Stimulated activated naive B cell treated with anti-CD40 and anti-IgM and Interleukin-4, amounts not matched to agents 10 μg/mL and 1 μg/mL and 100 μg/mL, for 72 hours (primary cell): Measurements from ENCODE around the gene KIRREL3.

Experiments
- ATAC-seq, 2 donors: fragments of 150-1000 bp; cut with Tn5 transposase; replicated peaks; 2 replicates each; pipeline ENCODE4 v1.10.0; 2021; ENCODE audit warnings: moderate library complexity in 1 of 2
- DNase-seq: peaks from one replicate; pipeline ENCODE4 v3.0.0; 2021
- H3K27ac Mint-ChIP-seq: one replicate; pipeline ENCODE4 v1.8.0; 2022; ENCODE audit warnings: mild to moderate bottlenecking, mixed read lengths
- H3K27me3 Mint-ChIP-seq, 2 donors: one replicate each; pipeline ENCODE4 v1.8.0; 2022; ENCODE audit warnings: mixed read lengths in 2 of 2
- H3K36me3 Mint-ChIP-seq, 2 donors: one replicate each; pipeline ENCODE4 v1.8.0; 2022; ENCODE audit warnings: mixed read lengths in 2 of 2, mild to moderate bottlenecking in 1 of 2
- H3K4me1 Mint-ChIP-seq, 2 donors: one replicate each; pipeline ENCODE4 v1.8.0; 2022; ENCODE audit warnings: mixed read lengths in 2 of 2, mild to moderate bottlenecking in 1 of 2
- H3K4me3 Mint-ChIP-seq, 2 donors: one replicate each; pipeline ENCODE4 v1.8.0; 2022; ENCODE audit warnings: mild to moderate bottlenecking in 2 of 2, mixed read lengths in 2 of 2, moderate library complexity in 1 of 2
- H3K9me3 Mint-ChIP-seq, 2 donors: one replicate each; pipeline ENCODE4 v1.8.0; 2022; ENCODE audit warnings: mixed read lengths in 2 of 2, mild to moderate bottlenecking in 1 of 2

The KIRREL3 gene

DNA sequence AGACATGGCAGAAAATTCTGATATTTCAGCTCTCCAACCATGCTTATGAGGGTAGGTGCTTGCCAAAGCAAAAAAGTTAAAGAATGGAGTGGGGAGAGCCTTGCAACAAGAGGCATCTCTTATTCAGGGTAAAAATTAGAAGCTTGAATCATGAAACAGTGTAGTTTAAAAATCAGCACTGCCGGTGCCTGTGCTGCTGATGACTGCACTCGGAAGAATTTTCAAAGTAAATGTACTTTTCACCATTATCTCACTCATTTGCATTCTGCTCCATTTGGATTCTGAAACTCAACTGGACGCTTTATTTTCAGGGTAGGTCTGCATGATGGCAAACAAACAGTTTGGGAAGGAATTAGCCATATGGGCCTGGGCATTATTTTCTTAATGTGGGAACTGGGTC lies 126.3 kb downstream of the KIRREL3 start:
- DNase-seq (no peak), ATAC-seq (no peak)
- peaks cover 0 to 4% of the 10 kb centered on the region in 2 donors for H3K9me3 Mint-ChIP-seq
- no peak overlapping the region for H3K27ac Mint-ChIP-seq
- H3K4me1 Mint-ChIP-seq: no peaks in the 10 kb centered on the region
- no peak overlapping the region for H3K4me3 Mint-ChIP-seq
- H3K27me3 Mint-ChIP-seq: peaks cover 0 to 4% of the 10 kb centered on the region in 2 donors
- H3K36me3 Mint-ChIP-seq: no peaks in the 10 kb centered on the region

DNA sequence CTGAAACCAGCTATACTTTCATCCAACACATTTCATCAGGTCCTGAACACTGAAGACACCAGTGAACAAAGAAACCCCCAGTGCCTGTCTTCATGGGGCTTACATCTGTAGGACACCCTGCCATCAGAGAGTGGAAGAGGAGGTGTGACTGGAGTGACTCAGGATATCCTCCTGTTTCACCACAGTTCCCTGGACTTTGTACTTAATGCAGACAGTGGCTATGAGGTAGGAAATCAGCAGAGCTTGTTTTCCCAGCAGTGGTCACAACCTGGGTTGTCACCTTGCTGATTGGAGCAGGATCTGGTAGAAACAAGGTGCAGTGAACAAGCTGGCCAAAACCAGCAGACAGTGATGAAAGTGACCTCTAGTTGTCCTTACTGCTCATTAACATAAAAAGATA lies 128.8 kb downstream of the KIRREL3 start:
- H3K9me3 Mint-ChIP-seq: peaks cover 0 to 5% of the 10 kb centered on the region in 2 donors
- no peaks in the 10 kb centered on the region for H3K36me3 Mint-ChIP-seq
- DNase-seq (no peak), ATAC-seq (no peak)
- H3K27ac Mint-ChIP-seq: no peak overlapping the region
- peaks cover 0 to 4% of the 10 kb centered on the region in 2 donors for H3K27me3 Mint-ChIP-seq
- H3K4me1 Mint-ChIP-seq: no peaks in the 10 kb centered on the region
- no peak overlapping the region for H3K4me3 Mint-ChIP-seq

DNA sequence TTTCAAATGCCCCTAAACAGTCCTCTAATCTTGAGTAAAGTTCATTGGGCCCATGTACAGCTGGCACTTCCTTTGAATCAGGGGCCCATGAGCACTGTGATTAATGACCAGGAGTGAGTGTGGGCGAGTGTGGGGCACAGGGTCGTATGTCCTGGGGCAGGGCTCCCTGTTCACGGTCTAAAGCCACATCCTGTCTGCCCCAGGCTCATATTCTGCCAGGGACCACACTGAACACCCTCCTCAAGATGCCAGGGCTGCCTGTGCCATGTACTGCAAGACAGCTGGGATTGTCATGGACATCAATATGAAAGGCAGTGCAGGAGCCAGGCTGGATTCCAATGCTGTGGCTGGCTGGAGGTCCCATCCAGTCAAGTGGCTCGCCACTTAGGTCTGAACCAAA lies 130.5 kb downstream of the KIRREL3 start:
- ATAC-seq (no peak), DNase-seq (no peak)
- Mint-ChIP-seq H3K27ac (no peak overlapping the region), H3K27me3 (peaks cover 0 to 4% of the 10 kb centered on the region in 2 donors), H3K36me3 (no peaks in the 10 kb centered on the region), H3K9me3 (peaks cover 0 to 5% of the 10 kb centered on the region in 2 donors), H3K4me1 (no peaks in the 10 kb centered on the region), H3K4me3 (no peak overlapping the region)

DNA sequence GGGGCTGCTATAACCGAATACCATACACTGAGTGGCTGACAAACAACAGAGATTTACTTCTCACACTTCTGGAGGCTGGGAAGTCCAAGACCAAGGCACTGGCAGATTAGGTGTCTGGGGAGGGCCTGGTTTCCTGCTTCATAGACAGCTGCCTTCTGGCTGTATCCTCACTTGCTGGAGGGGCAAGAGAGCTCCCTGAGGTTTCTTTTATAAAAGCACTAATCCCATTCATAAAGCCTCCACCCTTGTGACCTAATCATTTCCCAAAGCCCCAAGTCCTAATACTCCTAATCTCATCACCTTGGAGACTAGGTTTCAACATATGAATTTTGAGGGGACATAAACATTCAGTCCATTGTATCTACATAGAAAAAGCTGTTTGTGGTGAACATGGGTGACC lies 131.8 kb downstream of the KIRREL3 start:
- no peaks in the 10 kb centered on the region for H3K4me1 Mint-ChIP-seq
- peaks cover 0 to 3% of the 10 kb centered on the region in 2 donors for H3K27me3 Mint-ChIP-seq
- no peak for DNase-seq
- no peaks in the 10 kb centered on the region for H3K36me3 Mint-ChIP-seq
- no peak overlapping the region for H3K27ac Mint-ChIP-seq
- no peak overlapping the region for H3K4me3 Mint-ChIP-seq
- ATAC-seq: no peak
- H3K9me3 Mint-ChIP-seq: peaks cover 0 to 5% of the 10 kb centered on the region in 2 donors

DNA sequence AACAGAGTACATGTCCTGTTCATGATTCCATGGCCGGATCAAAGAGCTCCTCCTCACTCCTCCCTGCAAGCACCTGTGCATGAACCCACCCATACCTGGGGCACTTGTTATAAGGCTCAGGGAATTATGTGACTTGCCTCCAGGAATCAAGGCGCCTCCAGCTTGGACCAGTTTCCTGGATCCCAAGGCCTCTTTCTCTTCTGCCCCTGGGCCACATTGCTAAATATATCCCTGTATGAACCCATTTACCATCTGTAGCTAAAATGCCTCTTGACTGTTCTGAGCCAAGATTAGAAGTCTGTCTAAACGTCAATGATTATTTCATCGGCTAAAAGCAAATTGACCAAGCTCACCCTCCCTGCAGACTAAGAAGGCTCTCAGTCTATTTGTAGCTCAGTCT lies 135.6 kb downstream of the KIRREL3 start:
- no peak overlapping the region for H3K4me3 Mint-ChIP-seq
- H3K9me3 Mint-ChIP-seq: peaks cover 4 to 5% of the 10 kb centered on the region in 2 donors
- peaks cover 3 to 5% of the 10 kb centered on the region in 2 donors for H3K27me3 Mint-ChIP-seq
- peaks cover 0 to 5% of the 10 kb centered on the region in 2 donors for H3K4me1 Mint-ChIP-seq
- H3K27ac Mint-ChIP-seq: no peak overlapping the region
- DNase-seq: no peak
- H3K36me3 Mint-ChIP-seq: no peaks in the 10 kb centered on the region
- ATAC-seq: no peak

DNA sequence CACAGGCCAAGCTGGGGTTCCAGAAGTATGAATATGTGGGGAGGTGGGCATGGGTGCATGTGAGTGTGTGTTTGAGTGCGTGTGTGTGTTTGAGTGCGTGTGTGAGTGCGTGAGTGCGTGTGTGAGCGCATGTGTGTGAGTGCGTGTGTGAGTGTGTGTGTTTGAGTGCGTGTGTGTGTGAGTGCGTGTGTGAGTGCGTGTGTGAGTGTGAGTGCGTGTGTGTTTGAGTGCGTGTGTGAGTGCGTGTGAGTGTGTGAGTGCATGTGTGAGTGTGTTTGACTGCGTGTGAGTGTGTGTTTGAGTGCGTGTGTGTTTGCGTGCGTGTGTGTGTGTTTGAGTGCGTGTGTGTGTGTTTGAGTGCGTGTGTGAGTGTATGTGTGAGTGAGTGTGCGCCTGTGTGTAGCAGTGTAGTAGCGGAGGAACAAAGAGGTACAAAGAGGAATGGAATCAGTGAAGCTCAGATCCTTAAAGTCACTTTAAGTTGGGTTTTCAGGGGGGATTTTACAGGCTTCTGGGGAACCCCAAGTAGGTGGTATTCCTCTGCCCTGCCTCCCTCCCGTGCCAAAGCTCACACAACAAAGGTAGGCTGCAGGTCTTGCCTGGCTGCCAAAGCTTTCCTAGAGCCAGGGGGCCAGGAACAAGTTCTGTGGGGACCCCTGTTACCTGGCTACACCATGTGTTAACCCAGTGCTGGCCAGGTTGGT lies 137.1 kb downstream of the KIRREL3 start:
- H3K36me3 Mint-ChIP-seq: no peaks in the 10 kb centered on the region
- peaks cover 0 to 5% of the 10 kb centered on the region in 2 donors for H3K4me1 Mint-ChIP-seq
- ATAC-seq: peak; percentile 37 to 69
- H3K9me3 Mint-ChIP-seq: peaks cover 5% of the 10 kb centered on the region in 2 donors
- no peak overlapping the region for H3K4me3 Mint-ChIP-seq
- no peak for DNase-seq
- peaks cover 3 to 6% of the 10 kb centered on the region in 2 donors for H3K27me3 Mint-ChIP-seq
- no peak overlapping the region for H3K27ac Mint-ChIP-seq

DNA sequence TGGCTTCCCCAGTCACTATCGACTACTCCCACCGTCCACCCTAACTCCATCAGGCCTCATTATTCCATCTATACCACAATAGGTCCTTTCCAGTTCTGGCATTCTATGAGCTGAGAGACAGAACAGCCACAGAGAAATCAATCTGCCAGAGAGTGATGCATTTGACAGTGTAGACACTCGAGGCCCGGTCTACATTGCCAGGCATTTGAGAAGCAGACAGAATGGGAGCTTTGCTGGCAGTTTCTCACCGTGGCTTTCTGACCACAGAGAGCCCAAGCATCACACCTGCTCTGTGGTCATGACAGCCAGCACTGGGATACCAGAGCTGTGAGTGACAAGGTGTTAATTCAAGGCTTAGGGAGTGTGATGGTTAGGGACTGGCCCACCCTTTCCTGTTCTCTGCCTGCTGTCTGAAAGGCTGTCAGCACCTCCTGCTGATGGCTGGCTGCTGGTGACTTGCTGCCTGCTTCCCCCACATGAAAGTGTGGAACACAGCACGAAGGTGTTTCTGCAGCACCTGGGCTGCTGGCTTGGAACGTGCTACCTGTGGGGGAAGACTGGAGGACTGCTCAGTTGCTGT lies 137.8 kb downstream of the KIRREL3 start:
- Mint-ChIP-seq H3K4me1 (peaks cover 0 to 5% of the 10 kb centered on the region in 2 donors), H3K27ac (no peak overlapping the region)

DNA sequence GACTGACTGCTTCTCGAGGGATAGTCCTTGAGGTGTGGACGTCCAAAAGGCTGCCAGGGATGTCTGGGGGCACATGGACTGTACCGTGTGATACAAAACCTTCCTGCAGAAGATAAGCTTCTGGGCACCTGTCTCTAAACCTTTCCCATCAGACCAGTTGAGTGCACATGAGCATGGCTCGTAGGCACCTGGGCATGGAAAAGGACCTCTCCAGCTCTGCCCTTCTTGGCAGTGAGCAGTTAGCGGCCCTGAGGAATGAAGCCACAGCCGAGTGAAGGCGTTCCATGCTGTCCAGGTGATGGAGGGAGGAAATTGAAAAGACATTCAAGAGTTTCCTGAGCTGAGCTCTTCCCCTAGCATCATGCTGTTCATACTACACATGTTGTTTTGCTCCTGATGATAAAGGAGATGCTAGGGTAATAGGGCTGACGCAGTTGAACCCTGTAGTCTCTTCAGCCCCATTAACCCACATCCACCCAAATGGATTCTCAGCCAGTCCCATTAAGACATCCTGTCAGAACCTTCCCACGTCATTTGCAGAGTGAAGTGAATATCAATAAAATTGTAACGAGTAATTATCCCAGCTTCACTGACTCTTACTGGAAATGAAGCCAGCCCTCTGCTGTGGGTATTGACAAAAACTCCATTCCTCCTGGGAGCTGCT lies 138.6 kb downstream of the KIRREL3 start:
- peaks cover 4 to 5% of the 10 kb centered on the region in 2 donors for H3K9me3 Mint-ChIP-seq
- no peaks in the 10 kb centered on the region for H3K36me3 Mint-ChIP-seq
- H3K27me3 Mint-ChIP-seq: peaks cover 3 to 6% of the 10 kb centered on the region in 2 donors
- no peak overlapping the region for H3K4me3 Mint-ChIP-seq
- no peak overlapping the region for H3K27ac Mint-ChIP-seq
- no peak for ATAC-seq
- H3K4me1 Mint-ChIP-seq: peaks cover 0 to 5% of the 10 kb centered on the region in 2 donors
- no peak for DNase-seq

More for the DNA sequence above, 137.8 kb downstream of the KIRREL3 start:
- Mint-ChIP-seq H3K4me3 (no peak overlapping the region), H3K27me3 (peaks cover 3 to 6% of the 10 kb centered on the region in 2 donors), H3K36me3 (no peaks in the 10 kb centered on the region), H3K9me3 (peaks cover 4 to 5% of the 10 kb centered on the region in 2 donors)
- DNase-seq: no peak
- peak in 1 of 2 donors; percentile 39 for ATAC-seq

DNA sequence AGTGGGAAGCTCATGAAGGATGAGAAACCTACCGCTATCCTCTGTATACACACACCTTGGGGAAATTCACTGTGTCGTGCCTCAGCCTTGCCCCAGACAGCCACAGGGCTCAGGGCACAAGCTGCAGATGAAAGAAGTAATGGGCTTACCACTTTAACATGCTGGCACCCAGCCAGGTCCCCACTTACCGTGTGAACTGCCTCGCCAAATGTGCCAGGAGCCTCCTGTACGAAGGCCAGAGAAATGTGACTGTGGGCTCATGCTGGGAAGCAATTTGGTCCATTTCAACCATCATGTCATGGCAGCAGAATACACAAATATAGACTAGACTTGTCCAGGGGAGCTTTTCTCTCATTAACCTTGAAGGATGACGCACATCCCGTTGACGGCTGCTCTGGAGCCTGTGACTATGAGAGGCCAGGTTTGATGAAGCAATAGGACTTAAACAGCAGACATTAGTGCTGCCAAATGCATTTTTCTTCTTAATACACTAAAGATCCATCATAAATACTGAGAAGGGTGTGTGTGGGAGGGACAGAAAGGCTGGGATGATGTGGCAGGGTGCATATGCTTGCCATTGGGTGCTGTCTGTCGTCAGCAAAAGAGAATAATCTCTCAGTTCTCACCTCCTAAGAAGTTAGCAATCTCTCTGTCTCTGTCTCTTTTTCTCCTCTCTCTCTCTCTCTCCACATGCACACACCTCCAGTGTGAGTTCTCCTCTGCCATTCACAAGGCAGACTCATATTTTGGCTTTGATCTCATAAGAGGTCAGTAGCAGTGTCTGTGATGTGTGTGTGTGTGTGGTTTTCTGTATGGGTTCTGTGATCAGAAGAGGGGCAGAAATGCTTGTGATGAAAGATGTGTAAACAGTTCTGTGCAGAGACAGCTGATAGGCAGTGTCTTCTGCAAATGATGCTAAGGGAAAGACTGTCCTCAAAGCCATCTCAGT lies 142.4 kb downstream of the KIRREL3 start:
- ATAC-seq (no peak), DNase-seq (no peak)
- Mint-ChIP-seq H3K4me3 (no peak overlapping the region), H3K36me3 (no peaks in the 10 kb centered on the region), H3K27ac (no peak overlapping the region), H3K27me3 (peaks cover 0 to 6% of the 10 kb centered on the region in 2 donors), H3K9me3 (peaks cover under 1 to 1% of the 10 kb centered on the region in 2 donors), H3K4me1 (peaks cover 0 to under 1% of the 10 kb centered on the region in 2 donors)

DNA sequence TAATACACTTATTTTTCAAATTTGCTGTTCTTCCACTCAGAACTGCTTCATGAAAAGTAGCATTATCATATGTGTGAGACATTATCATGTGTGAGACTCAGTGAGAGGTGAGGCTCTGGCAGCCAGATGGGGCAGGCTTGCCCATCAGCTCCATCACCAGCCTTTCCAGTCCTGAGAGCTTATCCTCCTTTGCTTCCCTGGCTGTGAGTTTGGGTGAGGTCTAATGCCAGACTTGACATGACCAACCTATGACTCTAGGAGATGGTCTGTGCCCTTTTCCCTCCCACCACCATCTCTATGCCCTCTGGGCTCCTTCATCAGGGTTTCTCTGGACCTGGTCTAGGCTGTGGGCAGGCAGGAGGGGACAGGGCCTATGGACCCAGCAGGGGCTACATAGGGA lies 145.0 kb downstream of the KIRREL3 start:
- H3K4me1 Mint-ChIP-seq: no peaks in the 10 kb centered on the region
- peaks cover 0 to 6% of the 10 kb centered on the region in 2 donors for H3K27me3 Mint-ChIP-seq
- H3K27ac Mint-ChIP-seq: no peak overlapping the region
- DNase-seq (no peak), ATAC-seq (no peak)
- H3K4me3 Mint-ChIP-seq: no peak overlapping the region
- no peaks in the 10 kb centered on the region for H3K36me3 Mint-ChIP-seq
- peaks cover 0 to 1% of the 10 kb centered on the region in 2 donors for H3K9me3 Mint-ChIP-seq

DNA sequence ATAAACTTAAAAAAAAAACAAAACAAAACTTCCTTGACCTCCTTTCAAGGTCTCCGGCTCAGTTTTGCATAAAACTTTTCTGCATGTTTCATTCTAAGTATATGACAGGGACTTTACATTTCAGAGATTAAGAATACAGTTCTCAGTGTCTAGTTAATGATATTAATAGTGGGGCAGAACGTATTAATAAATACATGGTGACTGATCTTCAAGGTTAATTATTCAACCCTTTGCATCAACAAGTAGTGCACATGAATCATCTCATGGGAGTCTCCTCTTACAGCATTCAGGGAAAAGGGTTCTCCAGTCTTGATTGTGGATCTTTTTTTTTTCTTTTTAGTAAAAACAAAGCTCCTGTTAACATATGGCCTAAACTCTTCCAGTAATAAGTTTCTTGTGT lies 146.8 kb downstream of the KIRREL3 start:
- H3K27me3 Mint-ChIP-seq: no peaks in the 10 kb centered on the region
- ATAC-seq: no peak
- no peaks in the 10 kb centered on the region for H3K36me3 Mint-ChIP-seq
- no peaks in the 10 kb centered on the region for H3K4me1 Mint-ChIP-seq
- H3K9me3 Mint-ChIP-seq: peaks cover 2 to 3% of the 10 kb centered on the region in 2 donors
- H3K4me3 Mint-ChIP-seq: no peak overlapping the region
- DNase-seq: no peak
- no peak overlapping the region for H3K27ac Mint-ChIP-seq

DNA sequence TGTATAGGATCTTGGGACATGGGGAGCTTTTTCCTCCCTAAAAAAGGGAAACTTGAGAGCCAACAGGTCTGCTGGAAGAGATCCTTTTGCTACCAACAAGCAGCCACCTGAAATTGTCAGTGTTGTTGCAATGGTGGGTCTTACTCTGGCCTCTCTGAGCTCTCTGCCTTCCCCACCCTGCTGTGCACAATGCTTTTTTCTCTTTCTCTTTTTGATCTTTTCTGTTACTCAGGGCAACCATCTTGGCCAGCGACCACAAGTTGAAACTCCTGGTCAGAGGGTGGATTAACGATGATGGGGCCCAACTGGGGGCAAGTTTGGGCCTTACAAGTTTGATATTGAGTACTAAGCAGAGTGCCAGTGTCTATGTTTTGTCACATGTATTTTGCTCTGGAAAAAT lies 155.8 kb downstream of the KIRREL3 start:
- Mint-ChIP-seq H3K4me1 (no peaks in the 10 kb centered on the region), H3K27ac (no peak overlapping the region), H3K27me3 (peaks cover 7% of the 10 kb centered on the region in 2 donors)

DNA sequence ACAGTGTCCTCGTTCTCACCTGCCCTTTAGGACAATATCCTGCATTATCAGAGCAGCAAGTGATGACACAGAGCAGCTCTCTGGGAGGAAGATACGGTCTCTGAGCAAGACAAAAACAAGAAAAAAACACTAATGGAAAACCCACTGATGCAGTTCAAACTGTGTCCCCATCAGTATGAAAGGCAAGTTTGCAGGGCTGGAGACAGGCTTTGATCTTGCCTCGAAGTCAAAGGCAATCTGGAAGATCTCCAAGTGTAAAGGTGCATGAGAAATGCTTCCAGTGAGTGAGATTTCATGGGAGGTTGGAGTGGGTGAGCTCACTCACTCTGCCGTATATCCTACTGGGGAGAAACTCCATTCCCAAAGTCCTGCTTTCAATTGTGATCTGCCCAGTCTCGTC lies 157.5 kb downstream of the KIRREL3 start:
- Mint-ChIP-seq H3K4me1 (no peaks in the 10 kb centered on the region), H3K36me3 (no peaks in the 10 kb centered on the region), H3K27me3 (peaks cover 7% of the 10 kb centered on the region in 2 donors), H3K4me3 (no peak overlapping the region), H3K27ac (no peak overlapping the region), H3K9me3 (peaks cover 0 to 2% of the 10 kb centered on the region in 2 donors)
- ATAC-seq: no peak
- no peak for DNase-seq

More for the DNA sequence above, 155.8 kb downstream of the KIRREL3 start:
- ATAC-seq (no peak), DNase-seq (no peak)
- Mint-ChIP-seq H3K9me3 (peaks cover 0 to 2% of the 10 kb centered on the region in 2 donors), H3K36me3 (no peaks in the 10 kb centered on the region), H3K4me3 (no peak overlapping the region)

DNA sequence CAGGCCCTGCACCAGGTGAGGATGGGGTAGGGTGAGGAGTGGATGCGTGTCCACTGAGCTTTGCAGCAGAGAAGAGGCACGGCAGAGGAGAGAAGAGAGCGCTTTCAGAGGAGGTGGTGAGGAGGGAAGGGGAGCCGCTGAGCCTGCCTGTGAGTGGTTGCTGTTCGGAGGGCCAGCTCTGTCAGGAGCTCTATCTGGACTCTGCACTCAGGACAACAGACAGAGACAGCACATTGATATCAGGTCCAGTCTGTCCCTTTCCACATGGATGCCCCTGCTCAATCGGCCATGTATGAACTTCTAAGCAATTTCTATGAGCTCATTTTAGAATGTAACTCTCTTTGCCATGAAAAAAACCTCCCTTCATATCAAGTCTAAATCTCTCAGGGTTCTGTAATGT lies 158.6 kb downstream of the KIRREL3 start:
- Mint-ChIP-seq H3K4me3 (no peak overlapping the region), H3K27me3 (peaks cover 7% of the 10 kb centered on the region in 2 donors), H3K36me3 (no peaks in the 10 kb centered on the region), H3K9me3 (peaks cover 0 to 2% of the 10 kb centered on the region in 2 donors), H3K27ac (no peak overlapping the region), H3K4me1 (no peaks in the 10 kb centered on the region)
- ATAC-seq: peak in 1 of 2 donors; percentile 25
- DNase-seq: no peak
